HepG2 (cell line): ENCODE results near the gene TANGO2. TPM values are rescaled to one million over a fixed set of nuclear protein-coding genes. Genes with fewer than 3 reads are reported as not detected.

ENCODE experiments used
- ATAC-seq: fragments of 200-7000 bp; cut with Tn5 transposase; 3 replicates; pipeline ENCODE4 v1.9.1; 2020; ENCODE audit warnings: mild to moderate bottlenecking, moderate library complexity
- BruUV-seq: library from RNA; stranded (reverse); fragments of 400-500 nt; replicated peaks from 2 replicates; lab custom pipeline; 2021; lab: Mats Ljungman, UMichigan
- CTCF ChIA-PET: fragments of 300-600 bp; formaldehyde crosslinking; extraction: SDS; loops from one replicate; lab custom pipeline; 2021; ENCODE audit warnings: low total read pairs, inconsistent platforms, low intra/inter-chr PET ratio; lab: Yijun Ruan, JAX
- POLR2A ChIA-PET: fragments of 350-600 bp; sonication (Branson Sonifier 250); formaldehyde crosslinking; loops from one replicate; lab custom pipeline; 2020; ENCODE audit warnings: antibody characterized with exemption, inconsistent platforms; lab: Yijun Ruan, JAX
- DNase-seq: peaks from one replicate; pipeline ENCODE4 v3.0.0-alpha.2; 2015; ENCODE audit warnings: low spot score
- FAIRE-seq: peaks from 3 replicates; lab custom pipeline; 2011; peaks lifted over from hg19 to GRCh38; lab: Jason Lieb, UNC
- H2AFZ ChIP-seq: one replicate; pipeline ENCODE4 v1.6.1; 2011; ENCODE audit warnings: low read length, inconsistent platforms
- H3K27ac ChIP-seq: fragments of 300-600 bp; 3 replicates; pipeline ENCODE4 v1.8.0; 2011; ENCODE audit warnings: mixed run types, mild to moderate bottlenecking, mixed read lengths, low read length, inconsistent platforms; ENCODE audit not compliant: insufficient read depth; ENCODE audit errors: extremely low read length
- H3K27me3 ChIP-seq, 2 experiments: fragments of 200-600 bp in 1 of 2; 2 replicates in 1 of 2; 3 replicates in 1 of 2; pipeline versions ENCODE4 v1.6.0 to v1.8.0; 2011; ENCODE audit warnings: low read length in 2 of 2, mild to moderate bottlenecking in 2 of 2, moderate library complexity in 2 of 2, inconsistent platforms in 1 of 2; ENCODE audit not compliant: insufficient read depth in 2 of 2, control insufficient read depth in 1 of 2
- H3K36me3 ChIP-seq, 2 experiments: fragments of 200-600 bp in 1 of 2; replicated peaks in 1 of 2; 2 replicates in 1 of 2; 3 replicates in 1 of 2; pipeline versions ENCODE4 v1.5.1 to v1.8.0; 2011; ENCODE audit warnings: low read length in 2 of 2, inconsistent platforms in 1 of 2; ENCODE audit not compliant: insufficient read depth in 2 of 2, control insufficient read depth in 1 of 2
- H3K4me1 ChIP-seq: 2 replicates; pipeline ENCODE4 v1.5.1; 2012; ENCODE audit warnings: low read length, inconsistent platforms; ENCODE audit not compliant: insufficient read depth
- H3K4me2 ChIP-seq: 2 replicates; pipeline ENCODE4 v1.6.0; 2011; ENCODE audit warnings: low read depth, low read length, inconsistent platforms
- H3K4me3 ChIP-seq, 3 experiments: fragments of 200-600 bp in 1 of 3; sonication (generic), shearing (Covaris generic) in 1 of 3; replicated peaks in 1 of 3; 2 replicates each; pipeline ENCODE4 v1.5.1; 2011 to 2016; ENCODE audit warnings: low read length in 3 of 3, inconsistent platforms in 2 of 3, low read depth in 2 of 3, mild to moderate bottlenecking in 2 of 3, control low read depth in 1 of 3, mixed read lengths in 1 of 3; ENCODE audit not compliant: insufficient read depth in 1 of 3
- H3K79me2 ChIP-seq: one replicate; pipeline ENCODE4 v1.6.1; 2011; ENCODE audit warnings: low read length, inconsistent platforms; ENCODE audit not compliant: insufficient read depth
- H3K9ac ChIP-seq: 2 replicates; pipeline ENCODE4 v1.6.0; 2011; ENCODE audit warnings: mild to moderate bottlenecking, low read depth, low read length, inconsistent platforms; ENCODE audit not compliant: insufficient read depth
- H3K9me3 ChIP-seq: 2 replicates; pipeline ENCODE4 v1.5.1; 2012; ENCODE audit warnings: mild to moderate bottlenecking, low read length
- H4K20me1 ChIP-seq: 2 replicates; pipeline ENCODE4 v1.6.0; 2011; ENCODE audit warnings: inconsistent platforms, mild to moderate bottlenecking, low read length, moderate library complexity; ENCODE audit not compliant: insufficient read depth
- ARNT2 ChIP-seq: sonication (generic); formaldehyde crosslinking; IDR thresholded peaks from 2 replicates; pipeline ENCODE4 v1.8.0; 2022; ENCODE audit warnings: mild to moderate bottlenecking, low read depth, missing genetic modification reagents, moderate library complexity
- U2AF1 ChIP-seq: fragments of 200-400 bp; formaldehyde crosslinking; optimal IDR thresholded peaks from 2 replicates; pipeline ENCODE3; 2017; ENCODE audit warnings: mild to moderate bottlenecking, low read depth, low read length
- ZBTB8A ChIP-seq: sonication (generic); formaldehyde crosslinking; IDR thresholded peaks from 2 replicates; pipeline ENCODE4 v1.4.0; 2020; ENCODE audit warnings: mild to moderate bottlenecking, low read depth, missing genetic modification reagents, borderline replicate concordance
- ZNF24 ChIP-seq: fragments of 450-650 bp; IDR thresholded peaks from 2 replicates; pipeline ENCODE4 v1.6.1; 2017; ENCODE audit warnings: antibody characterized with exemption, mild to moderate bottlenecking
- ZNF326 ChIP-seq: sonication (generic); formaldehyde crosslinking; IDR thresholded peaks from 2 replicates; pipeline ENCODE4 v1.4.0; 2020; ENCODE audit warnings: missing genetic modification reagents, borderline replicate concordance
- ZNF484 ChIP-seq: sonication (generic); formaldehyde crosslinking; IDR thresholded peaks from 2 replicates; pipeline ENCODE4 v1.5.1; 2020; ENCODE audit warnings: mild to moderate bottlenecking, low read depth, missing genetic modification reagents, borderline replicate concordance
- ZNF703 ChIP-seq: sonication (generic); formaldehyde crosslinking; IDR thresholded peaks from 2 replicates; pipeline ENCODE4 v1.5.1; 2020; ENCODE audit warnings: missing genetic modification reagents, mild to moderate bottlenecking, moderate library complexity, borderline replicate concordance
- WGBS: methylation state at CpG from one replicate; pipeline ENCODE4 v1.1.6; 2017; ENCODE audit warnings: low lambda C conversion rate; 5-methylcytosine and 5-hydroxymethylcytosine counted together
- in situ Hi-C: cut with HindIII; loops from 2 replicates; pipeline ENCODE4 v1.10.0; 2017; ENCODE audit warnings: low pct_unique_long_range_greater_than_20kb; ENCODE audit not compliant: extremely low pct_ligation_motif_present
- intact Hi-C: fragments of 100-400 bp; cut with micrococcal nuclease; formaldehyde crosslinking; loops from one replicate; pipeline ENCODE4 v1.10.0; 2022; ENCODE audit not compliant: unreplicated experiment
- polyA plus RNA-seq, 8 experiments: library from polyadenylated mRNA; depleted of rRNA in 3 of 8; stranded (reverse) in 7 of 8; unstranded in 1 of 8; fragments of >200 nt; fragmentation: Illumina TruSeq in 4 of 8; extraction: Trizol in 4 of 8; gene quantifications; 2 replicates each; pipeline versions ENCODE4 v1.2.1 to v1.2.3, GENCODE V29; 2011 to 2016; ENCODE audit warnings: low read depth in 4 of 8, missing spikeins in 1 of 8, mixed read lengths in 1 of 8; ENCODE audit not compliant: insufficient read depth in 1 of 8
- total RNA-seq, 5 experiments: library from RNA; depleted of rRNA; stranded (reverse); fragments of >200 nt; fragmentation: Illumina TruSeq; extraction: Trizol; gene quantifications; 2 replicates each; pipeline ENCODE4 v1.2.3, GENCODE V29; 2016; ENCODE audit warnings: low read depth in 1 of 5
- TF ChIP-seq, protein P1 (sequence below): sonication (generic); IDR thresholded peaks from 2 replicates; pipeline ENCODE4 v1.6.1; 2016; ENCODE audit warnings: low read depth, borderline replicate concordance

The TANGO2 gene
- total and polyA plus RNA-seq, 2 of the 13 experiments (the other 11 are each of a cell fraction or from before 2014, with no cell fraction given) = 12.9 to 14.8 TPM

DNA sequence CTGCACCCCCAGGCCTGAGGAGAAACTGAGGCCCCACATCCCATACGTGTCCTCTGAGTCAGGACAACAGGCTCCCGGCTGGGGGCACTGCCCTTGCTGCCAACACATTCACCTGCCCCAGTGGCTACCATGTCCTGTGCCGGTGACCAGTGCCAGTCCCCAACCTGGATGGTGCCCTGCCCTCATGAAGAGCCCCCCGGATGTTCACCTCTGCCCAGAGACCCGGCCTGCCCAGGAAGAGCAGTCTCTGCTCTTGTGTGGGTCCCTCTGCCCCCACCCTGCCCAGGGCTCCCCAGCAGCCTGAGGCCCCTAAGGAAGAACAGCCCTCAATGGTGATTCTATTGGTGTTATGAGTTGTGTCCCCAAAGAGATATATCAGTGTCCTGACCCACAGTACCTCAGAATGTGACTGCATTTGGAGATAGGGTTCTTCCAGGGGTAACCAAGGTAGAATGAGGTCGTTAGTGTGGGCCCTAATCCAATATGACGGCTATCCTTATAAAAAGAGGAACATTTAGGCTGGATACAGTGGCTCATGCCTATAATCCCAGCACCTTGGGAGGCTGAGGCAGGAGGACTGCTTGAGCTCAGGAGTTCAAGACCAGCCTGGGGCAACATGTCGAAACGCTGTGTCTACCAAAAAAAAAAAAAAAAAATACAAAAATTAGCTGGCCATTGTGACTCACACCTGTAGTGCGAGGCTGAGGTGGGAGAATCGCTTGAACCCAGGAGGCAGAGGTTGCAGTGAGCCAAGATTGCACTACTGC is 45.9 kb downstream of the TANGO2 start:
- TF ChIP-seq ZNF326 (CRISPR knock-in tag) (no peak), ARNT2 (CRISPR knock-in tag) (no peak), U2AF1 (no peak), ZNF24 (no peak), ZNF484 (CRISPR knock-in tag) (no peak), ZNF703 (CRISPR knock-in tag) (no peak), ZBTB8A (CRISPR knock-in tag) (no peak)
- TF ChIP-seq, protein P1, sequence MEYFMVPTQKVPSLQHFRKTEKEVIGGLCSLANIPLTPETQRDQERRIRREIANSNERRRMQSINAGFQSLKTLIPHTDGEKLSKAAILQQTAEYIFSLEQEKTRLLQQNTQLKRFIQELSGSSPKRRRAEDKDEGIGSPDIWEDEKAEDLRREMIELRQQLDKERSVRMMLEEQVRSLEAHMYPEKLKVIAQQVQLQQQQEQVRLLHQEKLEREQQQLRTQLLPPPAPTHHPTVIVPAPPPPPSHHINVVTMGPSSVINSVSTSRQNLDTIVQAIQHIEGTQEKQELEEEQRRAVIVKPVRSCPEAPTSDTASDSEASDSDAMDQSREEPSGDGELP = no peak
- Histone ChIP-seq H3K9ac (no peak overlapping the region), H3K4me1 (no peaks in the 10 kb centered on the region), H3K27ac (no peak overlapping the region), H3K79me2 (no peaks in the 10 kb centered on the region), H3K9me3 (no peaks in the 10 kb centered on the region), H3K27me3 (no peaks in the 10 kb centered on the region), H3K4me3 (no peak overlapping the region), H4K20me1 (no peaks in the 10 kb centered on the region), H2AFZ (no peak overlapping the region), H3K4me2 (no peak overlapping the region), H3K36me3 (peaks cover 0 to 9% of the 10 kb centered on the region in 2 experiments; a peak in 2 of 5 replicates)
- intact Hi-C loops (no loop called here), in situ Hi-C loops (no loop called here)
- no TSS peak for BruUV-seq
- FAIRE-seq = no peak
- CTCF ChIA-PET = no interaction called here
- POLR2A ChIA-PET = interaction anchor here (1.3 kb wide), 1 partner anchor 13 kb away, joined by 3 read pairs; the partner anchor contains the start of gene DGCR8
- no peak for DNase-seq
- WGBS = 84% methylated on average over 9 of the region's 11 CpGs
- no peak for ATAC-seq
